Esophagus (tissue), 2 donors: ENCODE measurements around the gene SH3PXD2A. TPM values are rescaled to one million over a fixed set of nuclear protein-coding genes. Genes with fewer than 3 reads are reported as not detected.

Experiments
- H3K27ac ChIP-seq, 2 donors: one replicate each; pipeline ENCODE4 v1.5.1; 2013; ENCODE audit warnings: low read depth in 2 of 2, mild to moderate bottlenecking in 2 of 2, inconsistent platforms in 1 of 2, low read length in 1 of 2, moderate library complexity in 1 of 2
- H3K27me3 ChIP-seq, 2 donors: one replicate each; pipeline ENCODE4 v1.6.1; 2013; ENCODE audit warnings: low read length in 2 of 2, control low read depth in 1 of 2, mild to moderate bottlenecking in 1 of 2; ENCODE audit not compliant: insufficient read depth in 2 of 2, control insufficient read depth in 1 of 2
- H3K36me3 ChIP-seq, 2 donors: one replicate each; pipeline ENCODE4 v1.6.1; 2013; ENCODE audit warnings: low read length in 1 of 2; ENCODE audit not compliant: control insufficient read depth in 2 of 2, insufficient read depth in 2 of 2
- H3K4me1 ChIP-seq, 2 donors: one replicate each; pipeline ENCODE4 v1.6.1; 2013; ENCODE audit warnings: low read length in 1 of 2; ENCODE audit not compliant: control insufficient read depth in 2 of 2, insufficient read depth in 2 of 2
- H3K4me3 ChIP-seq, 2 donors: one replicate each; pipeline ENCODE4 v1.5.1; 2013; ENCODE audit warnings: low read length in 2 of 2, mild to moderate bottlenecking in 2 of 2, low read depth in 1 of 2, moderate library complexity in 1 of 2
- H3K9me3 ChIP-seq, 2 donors: one replicate each; pipeline ENCODE4 v1.6.1; 2013; ENCODE audit warnings: mild to moderate bottlenecking in 2 of 2, low read depth in 1 of 2, low read length in 1 of 2, moderate library complexity in 1 of 2; ENCODE audit not compliant: control insufficient read depth in 2 of 2, insufficient read depth in 1 of 2
- WGBS, 2 donors: extraction: QIAGEN DNeasy Blood & Tissue Kit; methylation state at CpG; one replicate each; pipeline ENCODE4 v1.1.7; 2013; 5-methylcytosine and 5-hydroxymethylcytosine counted together
- polyA plus RNA-seq, 2 donors: library from polyadenylated mRNA; stranded (reverse); fragments of 200-250 nt; gene quantifications; one replicate each; pipeline ENCODE4 v1.2.3, GENCODE V29; 2013
- donor health status: healthy with polysubstance abuse.
- donor health status: Bipolar disorder and iron deficiency.

The SH3PXD2A gene
- polyA plus RNA-seq, 2 donors: 14.9 to 34.2 TPM

DNA sequence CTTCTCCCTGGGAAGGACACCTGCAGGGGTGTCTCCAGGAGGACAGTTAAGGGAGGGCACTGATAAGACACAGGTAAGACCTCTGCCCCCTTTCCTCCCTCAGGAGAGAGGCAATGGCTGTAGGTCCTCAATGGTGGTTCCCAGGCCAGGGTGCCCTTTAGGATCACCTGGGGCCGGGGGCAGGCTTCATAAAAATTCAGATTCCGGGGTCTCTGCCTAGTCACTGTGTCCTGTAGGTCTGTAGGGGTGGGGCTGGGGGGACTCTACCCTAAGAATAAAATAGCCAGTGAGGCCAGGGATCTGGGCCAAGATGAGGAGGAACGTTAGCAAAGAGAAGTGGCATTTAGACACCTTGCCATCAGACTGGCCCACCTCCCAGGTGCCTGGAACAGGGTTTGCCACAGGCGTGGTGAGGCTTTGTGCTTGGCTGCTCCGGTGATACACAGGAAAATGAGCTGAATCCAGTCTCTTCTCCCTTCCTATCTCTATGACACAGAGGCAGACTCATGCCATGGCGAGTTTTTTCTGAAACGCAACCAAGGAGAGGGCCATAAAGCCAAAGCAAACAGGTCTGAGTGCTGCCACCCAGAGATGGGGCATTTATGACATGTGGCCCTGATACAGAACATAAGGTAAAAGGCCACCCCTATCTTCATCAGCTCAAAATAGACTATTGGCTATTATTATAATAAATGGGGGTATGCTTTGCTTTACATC lies 52.6 kb downstream of the SH3PXD2A start:
- Histone ChIP-seq H3K36me3 (peaks cover 0 to 15% of the 10 kb centered on the region in 2 donors), H3K4me1 (peaks cover 2 to 13% of the 10 kb centered on the region in 2 donors), H3K27me3 (no peaks in the 10 kb centered on the region), H3K9me3 (no peaks in the 10 kb centered on the region), H3K4me3 (no peak overlapping the region), H3K27ac (peak overlapping the region in 1 of 2 donors; percentile 36)
- 58 to 69% methylated on average over 7 of the region's 7 CpGs for WGBS, 2 donors

DNA sequence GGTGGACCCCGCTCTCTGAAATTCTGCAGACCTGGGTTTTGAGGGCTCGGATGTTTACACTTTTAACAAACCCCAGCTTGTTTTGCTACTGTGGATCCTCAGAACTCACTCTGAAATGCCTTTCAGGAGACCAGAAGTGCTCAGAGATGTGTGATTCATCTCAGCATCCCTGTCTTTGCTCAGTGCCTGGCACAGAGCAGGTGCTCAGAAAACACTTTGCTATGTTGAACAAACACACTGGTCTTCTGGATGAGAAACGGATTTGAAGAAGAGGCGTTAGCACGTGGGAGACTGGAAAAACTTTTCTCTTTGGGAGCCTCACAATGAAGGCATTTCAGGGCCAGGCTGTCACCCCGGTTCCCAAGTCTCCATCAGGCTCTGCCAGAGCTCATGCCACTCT lies 53.3 kb downstream of the SH3PXD2A start:
- Histone ChIP-seq H3K27me3 (no peaks in the 10 kb centered on the region), H3K9me3 (no peaks in the 10 kb centered on the region), H3K36me3 (peaks cover 0 to 13% of the 10 kb centered on the region in 2 donors), H3K4me3 (no peak overlapping the region), H3K27ac (no peak overlapping the region), H3K4me1 (peaks cover 2 to 13% of the 10 kb centered on the region in 2 donors)
- WGBS, 2 donors: 62 to 65% methylated on average over 6 of the region's 6 CpGs

DNA sequence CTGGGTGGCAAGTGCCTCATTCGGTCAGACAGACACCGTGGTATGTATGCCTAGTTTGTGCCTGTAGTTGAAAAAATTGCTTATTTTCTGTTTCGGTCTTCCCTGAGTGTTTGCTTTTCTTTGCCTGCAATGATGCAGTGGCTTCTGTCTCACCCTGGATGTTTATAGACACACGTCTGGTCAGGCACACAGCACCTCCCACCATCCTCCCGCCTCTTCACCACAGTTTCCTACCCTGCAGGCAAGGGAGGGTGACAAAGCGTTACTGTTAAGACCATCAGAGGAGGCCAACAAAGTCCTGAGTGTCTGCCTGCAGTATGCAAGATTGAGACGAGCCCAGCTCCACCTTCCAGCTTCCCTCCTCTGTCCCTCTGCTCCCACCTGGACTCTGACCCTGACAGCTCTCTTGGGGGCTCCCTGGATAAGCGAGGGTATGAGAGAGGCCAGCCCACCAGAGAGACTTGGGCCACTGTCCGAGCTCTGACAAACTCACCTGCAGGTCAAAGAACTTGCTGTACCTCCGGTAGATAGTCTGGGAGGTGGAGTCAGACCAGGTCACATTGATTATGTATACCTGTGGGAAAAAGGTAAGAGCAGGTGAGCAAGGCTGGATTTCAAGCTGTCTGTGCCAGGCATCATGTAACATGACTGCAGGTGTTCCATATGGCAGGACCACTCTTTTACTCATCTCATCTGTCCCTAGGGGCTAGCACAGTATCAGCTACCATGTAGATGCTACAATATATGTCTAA lies 54.4 kb downstream of the SH3PXD2A start:
- Histone ChIP-seq H3K4me1 (peaks cover 2 to 13% of the 10 kb centered on the region in 2 donors), H3K36me3 (peaks cover 0 to 13% of the 10 kb centered on the region in 2 donors), H3K9me3 (no peaks in the 10 kb centered on the region), H3K27me3 (no peaks in the 10 kb centered on the region), H3K27ac (peak overlapping the region in 1 of 2 donors; percentile 45), H3K4me3 (no peak overlapping the region)
- 42 to 48% methylated on average over 10 of the region's 10 CpGs for WGBS, 2 donors

DNA sequence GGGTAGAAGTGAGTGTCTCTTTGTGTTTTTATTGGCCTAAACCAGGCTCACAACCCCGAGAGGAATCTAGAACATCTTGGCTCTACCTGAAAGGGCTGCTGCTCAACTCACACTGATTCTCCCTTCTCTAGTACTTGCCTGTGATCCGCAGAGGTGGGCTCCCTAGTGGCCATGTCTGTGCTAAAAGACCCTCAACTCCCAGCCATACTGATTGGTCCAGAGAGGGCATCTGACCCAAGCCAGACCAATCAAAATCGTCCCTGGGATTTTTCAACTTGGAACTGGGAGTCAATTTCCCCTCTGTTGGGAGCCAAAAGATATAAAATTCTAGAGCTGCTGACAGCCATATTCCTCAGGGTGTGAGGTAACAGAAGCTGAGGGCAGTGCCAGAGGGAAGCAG lies 55.3 kb downstream of the SH3PXD2A start:
- 84 to 85% methylated on average over 3 of the region's 3 CpGs for WGBS, 2 donors
- Histone ChIP-seq H3K4me1 (peaks cover 2 to 13% of the 10 kb centered on the region in 2 donors), H3K36me3 (peaks cover 0 to 13% of the 10 kb centered on the region in 2 donors), H3K27me3 (no peaks in the 10 kb centered on the region), H3K27ac (peak overlapping the region in 1 of 2 donors; percentile 45), H3K9me3 (no peaks in the 10 kb centered on the region), H3K4me3 (no peak overlapping the region)

DNA sequence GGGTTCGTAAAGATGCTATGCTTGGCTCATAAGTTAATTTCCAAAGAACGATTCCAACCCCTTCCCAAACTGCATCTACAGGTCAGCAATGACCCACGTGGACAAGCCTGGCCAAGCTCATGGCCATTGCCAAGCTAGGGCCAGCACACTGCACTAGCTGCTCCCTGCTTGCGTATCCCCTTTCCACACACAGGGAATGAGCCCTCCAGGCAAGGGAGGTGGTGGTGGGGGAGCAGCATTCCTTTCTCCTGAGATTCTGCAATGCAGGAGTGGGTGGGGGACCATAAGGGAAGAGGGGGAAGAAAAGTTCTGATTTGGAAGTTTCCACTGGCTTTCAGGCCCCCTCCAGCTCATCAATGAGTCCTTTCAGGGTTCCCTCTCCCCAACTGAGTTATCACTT lies 56.0 kb downstream of the SH3PXD2A start:
- Histone ChIP-seq H3K36me3 (peaks cover 0 to 13% of the 10 kb centered on the region in 2 donors), H3K4me3 (no peak overlapping the region), H3K27ac (no peak overlapping the region), H3K9me3 (no peaks in the 10 kb centered on the region), H3K27me3 (no peaks in the 10 kb centered on the region), H3K4me1 (peaks cover 2 to 13% of the 10 kb centered on the region in 2 donors)
- 85 to 88% methylated on average over 4 of the region's 4 CpGs for WGBS, 2 donors

DNA sequence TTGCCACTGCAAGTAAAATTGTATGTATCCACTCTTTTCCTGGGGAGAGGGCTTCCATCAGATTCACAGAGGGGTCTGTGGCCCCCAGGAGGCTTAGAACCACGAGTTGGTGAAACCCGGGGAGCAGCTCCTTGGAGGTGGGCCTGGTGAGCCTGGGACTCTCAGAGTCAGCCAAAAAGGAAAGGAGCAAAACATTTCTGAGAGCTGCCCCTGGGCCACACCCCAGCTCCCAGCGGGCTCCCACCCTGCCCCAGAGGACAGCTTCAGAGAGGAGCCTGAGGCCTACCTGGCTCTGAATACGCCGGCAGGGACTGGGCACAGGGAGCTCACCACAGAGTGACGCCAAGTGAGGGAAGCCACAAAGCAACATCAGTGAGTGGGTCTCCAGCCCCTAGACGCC lies 56.9 kb downstream of the SH3PXD2A start:
- peaks cover 2 to 13% of the 10 kb centered on the region in 2 donors for H3K4me1 ChIP-seq
- 84 to 85% methylated on average over 7 of the region's 7 CpGs for WGBS, 2 donors
- H3K36me3 ChIP-seq: peaks cover 0 to 13% of the 10 kb centered on the region in 2 donors
- H3K27ac ChIP-seq: no peak overlapping the region
- H3K27me3 ChIP-seq: no peaks in the 10 kb centered on the region
- H3K4me3 ChIP-seq: no peak overlapping the region
- no peaks in the 10 kb centered on the region for H3K9me3 ChIP-seq

DNA sequence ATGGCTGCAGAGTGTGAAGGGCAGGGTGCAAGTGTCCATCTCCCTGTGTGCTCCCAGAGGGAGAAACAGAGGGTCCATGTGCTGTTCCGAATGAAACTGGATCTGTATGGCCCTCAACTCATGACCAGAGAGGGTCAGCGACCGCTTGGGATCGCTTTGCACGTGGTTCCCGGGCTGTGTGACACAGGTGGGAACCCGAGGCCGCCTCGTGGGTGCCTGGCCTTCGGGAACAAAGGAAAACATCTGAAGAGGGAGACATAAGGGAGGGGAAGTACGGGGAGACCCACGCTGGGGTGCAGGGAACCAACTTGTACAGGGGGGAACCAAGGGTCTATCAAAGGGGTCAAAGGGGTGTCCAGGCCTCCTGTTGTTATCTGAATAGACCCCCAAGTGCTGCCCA lies 57.5 kb downstream of the SH3PXD2A start:
- Histone ChIP-seq H3K36me3 (peaks cover 0 to 13% of the 10 kb centered on the region in 2 donors), H3K27ac (no peak overlapping the region), H3K9me3 (no peaks in the 10 kb centered on the region), H3K4me3 (no peak overlapping the region), H3K4me1 (peaks cover 2 to 14% of the 10 kb centered on the region in 2 donors), H3K27me3 (no peaks in the 10 kb centered on the region)
- 90 to 91% methylated on average over 12 of the region's 12 CpGs for WGBS, 2 donors

DNA sequence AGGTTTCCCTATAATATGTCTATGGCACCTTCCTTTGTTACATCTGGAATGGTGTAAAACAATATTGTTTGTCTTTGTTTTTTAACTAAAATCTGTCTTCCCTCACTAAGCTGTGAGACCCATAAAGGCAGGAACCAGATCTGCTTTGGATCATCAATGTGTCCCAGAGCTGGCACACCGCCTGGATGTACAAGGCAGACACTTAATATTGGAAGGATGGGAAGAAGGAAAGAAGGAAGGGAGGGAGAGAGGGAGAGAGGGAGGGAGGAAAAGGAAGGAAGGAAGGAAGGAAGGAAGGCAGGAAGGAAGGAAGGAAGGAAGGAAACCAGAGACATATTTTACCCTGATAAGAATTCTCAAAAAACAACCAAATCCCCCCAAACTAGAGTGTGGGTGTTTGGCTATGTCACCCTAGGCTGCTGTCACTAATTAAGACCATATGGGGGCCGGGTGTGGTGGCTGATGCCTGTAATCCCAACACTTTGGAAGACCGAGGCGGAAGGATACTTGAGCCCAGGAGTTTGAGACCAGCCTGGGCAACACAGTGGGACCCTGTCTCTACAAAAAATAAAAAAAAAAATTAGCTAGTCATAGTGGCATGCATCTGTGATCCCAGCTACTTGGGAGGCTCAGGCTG lies 59.6 kb downstream of the SH3PXD2A start:
- Histone ChIP-seq H3K27ac (no peak overlapping the region), H3K27me3 (no peaks in the 10 kb centered on the region), H3K4me3 (no peak overlapping the region), H3K36me3 (peaks cover 0 to 13% of the 10 kb centered on the region in 2 donors), H3K4me1 (peaks cover 2 to 9% of the 10 kb centered on the region in 2 donors), H3K9me3 (no peaks in the 10 kb centered on the region)
- WGBS, 2 donors: 82 to 90% methylated on average over 4 of the region's 4 CpGs

DNA sequence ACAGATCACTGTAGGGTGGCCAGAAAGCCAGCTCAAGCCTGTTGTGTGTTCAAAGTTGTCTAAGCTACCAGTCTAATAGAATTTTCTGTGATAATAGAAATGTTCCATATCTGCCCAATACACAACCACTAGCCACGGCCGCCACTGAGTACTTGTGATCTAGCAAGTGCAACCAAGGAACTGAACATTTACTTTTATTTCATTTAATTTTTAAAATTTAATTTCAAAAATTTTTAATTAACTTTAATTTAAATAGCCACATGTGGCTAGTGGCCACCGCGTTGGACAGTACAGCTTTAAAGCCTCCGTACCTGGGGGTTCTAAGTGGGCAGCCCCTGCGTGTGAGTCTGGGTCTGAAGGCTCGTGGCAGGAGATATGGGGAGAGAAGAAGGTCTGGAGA lies 60.4 kb downstream of the SH3PXD2A start:
- Histone ChIP-seq H3K27me3 (no peaks in the 10 kb centered on the region), H3K9me3 (no peaks in the 10 kb centered on the region), H3K36me3 (peaks cover 0 to 9% of the 10 kb centered on the region in 2 donors), H3K27ac (no peak overlapping the region), H3K4me3 (no peak overlapping the region), H3K4me1 (peaks cover 0 to 10% of the 10 kb centered on the region in 2 donors)
- 92 to 93% methylated on average over 7 of the region's 7 CpGs for WGBS, 2 donors
